Measurements from ENCODE around the gene OR2L8.

- TF ChIP-seq CTCF (conservative IDR thresholded peaks at IDR 0.05 in 1 of 2, IDR thresholded peaks at IDR 0.05 in 1 of 2; ENCODE audit: extremely low read depth in 1 of 2, insufficient read depth in 1 of 2, low read depth in 1 of 2, low read length in 2 of 2) (no peak), EZH2 (IDR thresholded peaks at IDR 0.05; ENCODE audit: borderline replicate concordance, low read length) (no peak)
Observed at GRCh38 chr1:247906504-247907047, 42.1 kb upstream of the OR2L8 start.
